Measurements from ENCODE around the gene SSX2IP.
"Not testable (repeated sequence)": the region's sequence is repeated elsewhere in the genome, so short reads cannot be mapped to it uniquely, and the experiment has no call there.

GRCh38 chr1:84727711-84728110 lies 37.5 kb upstream of the SSX2IP start:
- TF ChIP-seq, protein P1, sequence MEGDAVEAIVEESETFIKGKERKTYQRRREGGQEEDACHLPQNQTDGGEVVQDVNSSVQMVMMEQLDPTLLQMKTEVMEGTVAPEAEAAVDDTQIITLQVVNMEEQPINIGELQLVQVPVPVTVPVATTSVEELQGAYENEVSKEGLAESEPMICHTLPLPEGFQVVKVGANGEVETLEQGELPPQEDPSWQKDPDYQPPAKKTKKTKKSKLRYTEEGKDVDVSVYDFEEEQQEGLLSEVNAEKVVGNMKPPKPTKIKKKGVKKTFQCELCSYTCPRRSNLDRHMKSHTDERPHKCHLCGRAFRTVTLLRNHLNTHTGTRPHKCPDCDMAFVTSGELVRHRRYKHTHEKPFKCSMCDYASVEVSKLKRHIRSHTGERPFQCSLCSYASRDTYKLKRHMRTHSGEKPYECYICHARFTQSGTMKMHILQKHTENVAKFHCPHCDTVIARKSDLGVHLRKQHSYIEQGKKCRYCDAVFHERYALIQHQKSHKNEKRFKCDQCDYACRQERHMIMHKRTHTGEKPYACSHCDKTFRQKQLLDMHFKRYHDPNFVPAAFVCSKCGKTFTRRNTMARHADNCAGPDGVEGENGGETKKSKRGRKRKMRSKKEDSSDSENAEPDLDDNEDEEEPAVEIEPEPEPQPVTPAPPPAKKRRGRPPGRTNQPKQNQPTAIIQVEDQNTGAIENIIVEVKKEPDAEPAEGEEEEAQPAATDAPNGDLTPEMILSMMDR (IDR thresholded peaks at IDR 0.05): not testable (repeated sequence)
- not testable (repeated sequence) for TF ChIP-seq POLR2A (IDR thresholded peaks at IDR 0.05)

All from right lobe of liver (tissue), 4 donors.